Measurements from ENCODE around the gene CA12. TPM values are rescaled to one million over a fixed set of nuclear protein-coding genes. Genes with fewer than 3 reads are reported as not detected.

The CA12 gene
- total and polyA plus RNA-seq, 9 of the 15 experiments (the other 6 are each of a cell fraction or from before 2014, with no cell fraction given): 0.01 to 0.78 (median 0.15) TPM; not detected in 1

GRCh38 chr15:63395730-63396151 lies 14.1 kb upstream of the CA12 start (continued):
- TF ChIP-seq, protein P1, sequence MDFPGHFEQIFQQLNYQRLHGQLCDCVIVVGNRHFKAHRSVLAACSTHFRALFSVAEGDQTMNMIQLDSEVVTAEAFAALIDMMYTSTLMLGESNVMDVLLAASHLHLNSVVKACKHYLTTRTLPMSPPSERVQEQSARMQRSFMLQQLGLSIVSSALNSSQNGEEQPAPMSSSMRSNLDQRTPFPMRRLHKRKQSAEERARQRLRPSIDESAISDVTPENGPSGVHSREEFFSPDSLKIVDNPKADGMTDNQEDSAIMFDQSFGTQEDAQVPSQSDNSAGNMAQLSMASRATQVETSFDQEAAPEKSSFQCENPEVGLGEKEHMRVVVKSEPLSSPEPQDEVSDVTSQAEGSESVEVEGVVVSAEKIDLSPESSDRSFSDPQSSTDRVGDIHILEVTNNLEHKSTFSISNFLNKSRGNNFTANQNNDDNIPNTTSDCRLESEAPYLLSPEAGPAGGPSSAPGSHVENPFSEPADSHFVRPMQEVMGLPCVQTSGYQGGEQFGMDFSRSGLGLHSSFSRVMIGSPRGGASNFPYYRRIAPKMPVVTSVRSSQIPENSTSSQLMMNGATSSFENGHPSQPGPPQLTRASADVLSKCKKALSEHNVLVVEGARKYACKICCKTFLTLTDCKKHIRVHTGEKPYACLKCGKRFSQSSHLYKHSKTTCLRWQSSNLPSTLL (IDR thresholded peaks at IDR 0.05): no peak
- TF ChIP-seq ZZZ3 (IDR thresholded peaks at IDR 0.05) (no peak), MTA3 (IDR thresholded peaks at IDR 0.05; ENCODE audit: borderline replicate concordance) (0 out of 2 replicates have a peak, but pooled peaks have one; percentile 17), HOXB6 (CRISPR knock-in tag; IDR thresholded peaks at IDR 0.05; ENCODE audit: borderline replicate concordance) (no peak), ATF7 (IDR thresholded peaks at IDR 0.05) (peak; percentile 83), E2F3 (CRISPR knock-in tag; IDR thresholded peaks at IDR 0.05) (no peak), REST (IDR thresholded peaks at IDR 0.05; ENCODE audit: borderline replicate concordance) (peak; percentile 22; the same call in 1 of the 2 replicates), REST (CRISPR knock-in tag; IDR thresholded peaks at IDR 0.05; ENCODE audit: low read depth) (no peak), MAFF (IDR thresholded peaks at IDR 0.05; ENCODE audit: low read length) (peak; percentile 36; the same call in 1 of the 2 replicates), MBD1 (CRISPR knock-in tag; IDR thresholded peaks at IDR 0.05) (no peak), ZFX (CRISPR knock-in tag; IDR thresholded peaks at IDR 0.05) (no peak), ZNF197 (CRISPR knock-in tag; IDR thresholded peaks at IDR 0.05; ENCODE audit: low read depth) (peak; percentile 74; the same call in 1 of the 2 replicates), CREBBP (IDR thresholded peaks at IDR 0.05; ENCODE audit: low read depth, low read length) (no peak)
